Vagina (tissue), 2 donors: ENCODE results near the gene CRACDL. TPM values are rescaled to one million over a fixed set of nuclear protein-coding genes. Genes with fewer than 3 reads are reported as not detected.
"Not testable (repeated sequence)": the region's sequence is repeated elsewhere in the genome, so short reads cannot be mapped to it uniquely, and the experiment has no call there.

Experiments
- DNase-seq, 2 donors: peaks; one replicate each; pipeline ENCODE4 v3.0.0-alpha.2; 2017; ENCODE audit errors: extremely low spot score in 2 of 2
- H3K27ac ChIP-seq: fragments of 200-600 bp; sonication (generic); one replicate; pipeline ENCODE4 v1.5.1; 2019
- H3K27me3 ChIP-seq: fragments of 200-600 bp; sonication (generic); one replicate; pipeline ENCODE4 v1.5.1; 2019
- H3K36me3 ChIP-seq, 2 donors: fragments of 200-600 bp; sonication (generic); one replicate each; pipeline ENCODE4 v1.5.1; 2017 to 2019
- H3K4me1 ChIP-seq: fragments of 200-600 bp; sonication (generic); one replicate; pipeline ENCODE4 v1.5.1; 2019
- H3K4me3 ChIP-seq, 2 donors: fragments of 200-600 bp; sonication (generic); 1 replicate in 1 of 2; 2 replicates in 1 of 2; pipeline ENCODE4 v1.5.1; 2016 to 2019
- H3K9me3 ChIP-seq: fragments of 200-600 bp; sonication (generic); one replicate; pipeline ENCODE4 v1.5.1; 2019
- POLR2A ChIP-seq, 2 donors: fragments of 450-650 bp; IDR thresholded peaks; one replicate each; pipeline ENCODE4 v1.6.1; 2017; ENCODE audit warnings: antibody characterized with exemption in 2 of 2, mild to moderate bottlenecking in 2 of 2, moderate library complexity in 2 of 2
- POLR2AphosphoS5 ChIP-seq, 2 donors: sonication (generic); formaldehyde crosslinking; IDR thresholded peaks; one replicate each; pipeline ENCODE4 v1.9.0; 2017; ENCODE audit warnings: antibody characterized with exemption in 2 of 2, mild to moderate bottlenecking in 2 of 2, low read depth in 1 of 2; ENCODE audit not compliant: insufficient read depth in 1 of 2
- intact Hi-C: fragments of 100-400 bp; cut with DNase I; formaldehyde crosslinking; loops from one replicate; pipeline ENCODE4 v1.15.1; 2023
- total RNA-seq: library from RNA; depleted of rRNA; stranded (reverse); fragments of >200 nt; gene quantifications from one replicate; pipeline ENCODE4 v1.2.3, GENCODE V29; 2016
- TF ChIP-seq, protein P1 (sequence below), 3 experiments: fragments of 450-650 bp in 2 of 3; fragments of 200-600 bp in 1 of 3; sonication (generic) in 1 of 3; IDR thresholded peaks; one replicate each; pipeline ENCODE4 v1.5.1; 2017 to 2019; ENCODE audit warnings: antibody characterized with exemption in 3 of 3, mild to moderate bottlenecking in 2 of 3, moderate library complexity in 2 of 3

CRACDL gene
- total RNA-seq, 1 donor from 2014 or later: 6.4 TPM

DNA sequence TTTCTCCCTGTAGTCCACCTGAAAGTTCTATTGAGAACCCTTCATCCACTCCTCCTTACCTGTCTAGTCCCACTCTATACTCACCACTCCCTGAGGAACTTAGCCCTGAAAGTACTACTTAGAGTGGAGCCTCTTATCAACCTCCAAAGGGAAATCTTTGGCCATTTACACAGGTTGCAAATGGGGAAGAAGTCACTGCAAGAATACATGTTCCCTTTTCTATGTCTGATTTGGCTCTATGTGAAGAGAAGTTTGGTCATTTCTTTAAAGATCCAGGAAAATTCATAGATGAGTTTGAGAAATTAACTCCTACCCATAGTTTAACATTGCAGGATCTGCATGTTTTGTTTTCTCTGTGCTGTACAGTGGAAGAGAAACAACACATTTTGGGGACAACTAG, 182.2 kb downstream of the CRACDL start:
- TF ChIP-seq POLR2A (IDR thresholded peaks at IDR 0.05): no peak
- TF ChIP-seq POLR2AphosphoS5 (IDR thresholded peaks at IDR 0.05; ENCODE audit: insufficient read depth in 1 of 2, low read depth in 1 of 2): no peak
- TF ChIP-seq, protein P1, sequence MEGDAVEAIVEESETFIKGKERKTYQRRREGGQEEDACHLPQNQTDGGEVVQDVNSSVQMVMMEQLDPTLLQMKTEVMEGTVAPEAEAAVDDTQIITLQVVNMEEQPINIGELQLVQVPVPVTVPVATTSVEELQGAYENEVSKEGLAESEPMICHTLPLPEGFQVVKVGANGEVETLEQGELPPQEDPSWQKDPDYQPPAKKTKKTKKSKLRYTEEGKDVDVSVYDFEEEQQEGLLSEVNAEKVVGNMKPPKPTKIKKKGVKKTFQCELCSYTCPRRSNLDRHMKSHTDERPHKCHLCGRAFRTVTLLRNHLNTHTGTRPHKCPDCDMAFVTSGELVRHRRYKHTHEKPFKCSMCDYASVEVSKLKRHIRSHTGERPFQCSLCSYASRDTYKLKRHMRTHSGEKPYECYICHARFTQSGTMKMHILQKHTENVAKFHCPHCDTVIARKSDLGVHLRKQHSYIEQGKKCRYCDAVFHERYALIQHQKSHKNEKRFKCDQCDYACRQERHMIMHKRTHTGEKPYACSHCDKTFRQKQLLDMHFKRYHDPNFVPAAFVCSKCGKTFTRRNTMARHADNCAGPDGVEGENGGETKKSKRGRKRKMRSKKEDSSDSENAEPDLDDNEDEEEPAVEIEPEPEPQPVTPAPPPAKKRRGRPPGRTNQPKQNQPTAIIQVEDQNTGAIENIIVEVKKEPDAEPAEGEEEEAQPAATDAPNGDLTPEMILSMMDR (IDR thresholded peaks at IDR 0.05): no peak
- H3K27me3 ChIP-seq: no peaks in the 10 kb centered on the region
- H3K27ac ChIP-seq: no peak overlapping the region
- intact Hi-C loops: no loop called here
- H3K4me3 ChIP-seq: no peak overlapping the region
- H3K36me3 ChIP-seq: no peaks in the 10 kb centered on the region
- no peak for DNase-seq
- no peaks in the 10 kb centered on the region for H3K9me3 ChIP-seq
- peaks cover 19% of the 10 kb centered on the region for H3K4me1 ChIP-seq

DNA sequence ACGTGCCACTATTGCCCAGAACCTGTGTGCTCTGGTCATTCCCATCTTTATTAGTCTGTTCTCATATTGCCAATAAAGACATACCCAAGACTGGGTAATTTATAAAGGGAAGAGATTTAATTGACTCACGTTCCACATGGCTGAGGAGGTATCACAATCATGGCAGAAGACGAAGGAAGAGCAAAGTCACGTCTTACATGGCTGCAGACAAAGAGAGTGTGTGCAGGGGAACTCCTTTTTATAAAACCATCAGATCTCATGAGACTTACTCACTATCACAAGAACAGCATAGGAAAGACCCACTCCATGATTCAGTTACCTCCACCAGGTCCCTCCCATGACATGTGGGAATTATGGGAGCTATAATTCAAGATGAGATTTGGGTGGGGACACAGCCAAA, 183.3 kb downstream of the CRACDL start:
- H3K27ac ChIP-seq, H3K36me3 ChIP-seq, DNase-seq, H3K4me1 ChIP-seq, H3K9me3 ChIP-seq, H3K4me3 ChIP-seq, H3K27me3 ChIP-seq, intact Hi-C loops: not testable (repeated sequence)

DNA sequence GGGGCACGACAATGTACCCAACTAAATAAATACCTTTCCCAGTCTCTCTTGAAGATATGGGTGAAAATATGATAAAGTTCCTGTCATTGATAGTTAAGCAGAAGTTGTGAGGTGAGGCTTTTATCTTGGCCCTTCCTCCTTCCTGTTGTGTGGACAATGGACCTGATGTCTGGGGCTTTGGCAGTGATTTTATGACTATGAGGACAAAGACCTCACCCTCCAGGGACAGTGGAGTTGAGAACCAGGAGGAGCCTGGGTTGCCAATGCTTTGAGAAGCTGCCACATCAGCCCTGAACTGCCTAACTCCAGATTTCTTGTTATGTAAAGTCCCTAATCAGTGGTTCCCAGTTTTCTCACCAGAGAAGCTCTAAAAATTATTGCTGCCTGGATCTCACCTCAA, 184.3 kb downstream of the CRACDL start:
- Histone ChIP-seq H3K9me3 (no peaks in the 10 kb centered on the region), H3K4me3 (no peak overlapping the region), H3K27ac (no peak overlapping the region), H3K4me1 (no peaks in the 10 kb centered on the region), H3K36me3 (no peaks in the 10 kb centered on the region), H3K27me3 (no peaks in the 10 kb centered on the region)
- TF ChIP-seq, protein P1 (IDR thresholded peaks at IDR 0.05): no peak
- TF ChIP-seq POLR2AphosphoS5 (IDR thresholded peaks at IDR 0.05; ENCODE audit: insufficient read depth in 1 of 2, low read depth in 1 of 2): no peak
- no peak for TF ChIP-seq POLR2A (IDR thresholded peaks at IDR 0.05)
- no peak for DNase-seq
- intact Hi-C loops: no loop called here

DNA sequence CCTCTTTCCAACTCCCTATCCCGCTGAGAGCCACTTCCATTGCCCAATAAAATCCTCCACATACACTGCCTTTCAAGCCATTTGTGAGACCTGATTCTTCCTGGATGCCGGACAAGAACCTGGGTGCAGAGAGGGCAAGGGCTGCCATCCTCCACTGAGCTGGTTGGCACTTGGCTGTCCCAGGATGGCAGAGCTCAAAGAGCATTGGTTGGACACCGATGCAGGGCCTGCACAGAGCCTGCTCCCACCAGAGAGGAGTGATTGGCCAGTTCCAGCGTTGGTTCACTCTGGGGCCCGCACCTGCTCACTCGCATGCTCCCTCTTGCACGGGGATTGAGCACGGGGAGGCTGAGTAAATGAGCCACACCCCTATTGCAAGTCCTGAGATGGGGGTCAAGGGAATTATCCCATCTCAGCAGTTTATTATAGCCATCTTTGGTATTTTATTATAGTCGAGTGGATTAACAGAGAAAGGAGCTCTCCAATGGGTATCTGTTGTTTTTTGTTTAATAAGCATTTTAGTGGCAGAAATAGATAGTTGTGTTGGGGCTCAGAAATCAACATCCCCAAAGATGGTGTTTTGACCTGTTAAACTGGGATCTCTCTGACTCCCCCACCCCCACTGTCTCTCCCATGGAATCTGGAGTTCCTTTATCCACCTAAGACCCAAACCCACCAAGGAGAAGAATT, 185.3 kb downstream of the CRACDL start:
- intact Hi-C loops: no loop called here
- DNase-seq: no peak

DNA sequence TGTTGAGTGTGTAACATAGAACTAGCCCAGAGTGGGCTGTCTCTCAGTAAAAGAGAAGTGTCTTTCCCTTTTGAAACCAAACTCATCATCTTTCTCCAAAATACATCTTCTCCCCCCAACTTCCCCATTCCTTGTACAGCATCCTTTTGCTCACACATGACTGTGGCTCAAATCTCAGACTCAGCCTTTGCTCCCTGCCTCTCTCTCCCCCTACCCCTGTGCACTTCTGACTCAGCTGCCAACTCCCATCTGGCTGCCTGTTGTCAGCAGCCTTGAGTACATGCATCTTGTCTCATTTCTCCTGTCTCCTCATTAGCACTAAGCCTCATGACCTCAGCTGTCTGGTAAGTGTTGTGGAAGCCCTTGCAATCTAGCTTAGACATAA, 187.0 kb downstream of the CRACDL start:
- intact Hi-C loops: no loop called here
- DNase-seq: no peak
- Histone ChIP-seq H3K4me3 (no peak overlapping the region), H3K36me3 (no peaks in the 10 kb centered on the region), H3K4me1 (peaks cover under 1% of the 10 kb centered on the region), H3K27me3 (no peaks in the 10 kb centered on the region), H3K27ac (no peak overlapping the region), H3K9me3 (no peaks in the 10 kb centered on the region)
- TF ChIP-seq, protein P1 (IDR thresholded peaks at IDR 0.05): no peak
- no peak for TF ChIP-seq POLR2A (IDR thresholded peaks at IDR 0.05)
- no peak for TF ChIP-seq POLR2AphosphoS5 (IDR thresholded peaks at IDR 0.05; ENCODE audit: insufficient read depth in 1 of 2, low read depth in 1 of 2)

More for the DNA sequence above, 185.3 kb downstream of the CRACDL start:
- no peaks in the 10 kb centered on the region for H3K4me1 ChIP-seq
- H3K27ac ChIP-seq: no peak overlapping the region
- H3K27me3 ChIP-seq: no peaks in the 10 kb centered on the region
- no peak overlapping the region for H3K4me3 ChIP-seq
- no peak for TF ChIP-seq POLR2A (IDR thresholded peaks at IDR 0.05)
- TF ChIP-seq, protein P1 (IDR thresholded peaks at IDR 0.05): no peak
- TF ChIP-seq POLR2AphosphoS5 (IDR thresholded peaks at IDR 0.05; ENCODE audit: insufficient read depth in 1 of 2, low read depth in 1 of 2): no peak
- H3K9me3 ChIP-seq: no peaks in the 10 kb centered on the region
- no peaks in the 10 kb centered on the region for H3K36me3 ChIP-seq
